ENCODE measurements around the gene ZMIZ1.

ZMIZ1 gene

GRCh38 chr10:79219322-79219957, 150.7 kb downstream of the ZMIZ1 start:
- DNase-seq: no peak

- no peak for DNase-seq
These were observed 151.5 kb downstream of the ZMIZ1 start for GRCh38 chr10:79220307-79220706.

- DNase-seq: no peak
These were observed 152.6 kb downstream of the ZMIZ1 start for GRCh38 chr10:79221110-79222051.

DNA sequence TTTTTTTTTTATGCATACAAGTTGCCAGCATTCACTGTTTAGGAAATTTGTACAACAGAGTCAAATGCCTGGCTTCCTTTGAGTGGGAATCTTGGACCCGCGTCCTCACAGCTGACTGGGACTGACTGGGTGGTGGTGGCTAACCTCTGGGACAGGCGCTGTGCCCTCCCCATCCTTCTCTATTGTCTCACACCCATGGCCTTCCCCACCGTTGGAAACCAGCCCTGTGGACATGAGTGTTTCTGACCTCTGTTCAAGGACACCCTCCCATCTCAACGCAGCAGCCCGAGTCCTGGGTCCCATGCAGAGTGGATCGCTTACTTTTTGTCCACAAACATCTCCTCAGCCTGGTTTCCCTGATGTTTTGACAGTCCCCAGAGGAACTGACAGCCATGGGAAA, 153.4 kb downstream of the ZMIZ1 start:
- no peak for DNase-seq

GRCh38 chr10:79223091-79224048, 154.6 kb downstream of the ZMIZ1 start:
- DNase-seq: no peak

DNA sequence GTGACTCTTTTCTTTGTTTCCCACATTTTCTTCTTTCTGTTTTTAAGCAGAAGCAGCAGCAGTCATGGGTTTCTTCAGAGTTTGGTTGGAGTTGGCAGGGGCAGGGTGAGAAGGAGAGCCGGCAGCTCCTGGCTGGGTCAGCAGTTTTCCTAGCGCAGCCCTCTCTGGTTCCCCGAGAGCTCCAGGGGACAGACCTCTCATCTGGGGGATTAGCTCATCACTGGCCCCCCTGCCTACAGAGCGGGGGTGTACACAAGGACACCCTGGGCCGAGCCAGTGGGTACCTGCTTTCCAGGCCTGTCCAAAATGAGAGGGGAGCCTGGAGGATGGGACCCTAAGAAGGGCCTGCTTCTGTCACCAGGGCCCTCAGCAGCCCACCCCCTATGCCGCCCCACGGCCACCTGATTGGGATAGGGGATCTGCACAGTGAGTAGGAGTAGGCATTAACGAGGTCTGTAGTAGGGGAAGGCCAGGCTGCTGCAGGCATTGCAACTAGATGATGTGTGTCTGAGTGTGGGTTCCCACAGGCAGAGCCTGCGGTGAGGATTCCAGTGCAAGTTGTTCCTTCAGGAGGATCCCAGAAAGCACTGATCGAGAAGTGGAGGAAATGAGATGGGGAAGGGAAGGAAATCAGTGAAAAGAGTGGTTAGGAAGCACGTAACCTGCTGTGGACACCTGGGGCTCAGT, 155.6 kb downstream of the ZMIZ1 start:
- no peak for DNase-seq

DNA sequence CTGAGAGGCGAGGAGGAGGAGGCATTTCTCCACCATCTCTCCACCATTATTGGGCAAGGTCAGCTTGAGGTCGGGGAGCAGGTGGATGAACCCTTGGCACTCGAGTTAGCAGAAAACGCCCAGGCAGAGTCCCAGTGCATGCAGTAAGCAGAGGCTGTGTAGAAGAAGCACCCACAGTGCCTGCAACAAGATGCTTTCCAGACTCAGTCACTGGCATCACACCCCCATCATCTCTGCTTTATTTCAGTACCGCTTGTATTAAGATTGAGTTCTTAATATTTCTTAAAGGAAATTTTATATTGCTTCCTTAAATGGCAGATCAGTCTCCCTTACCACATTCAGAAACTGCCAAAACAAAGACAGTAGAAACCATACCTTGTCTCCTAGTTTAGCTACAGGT, 156.2 kb downstream of the ZMIZ1 start:
- DNase-seq: no peak

DNA sequence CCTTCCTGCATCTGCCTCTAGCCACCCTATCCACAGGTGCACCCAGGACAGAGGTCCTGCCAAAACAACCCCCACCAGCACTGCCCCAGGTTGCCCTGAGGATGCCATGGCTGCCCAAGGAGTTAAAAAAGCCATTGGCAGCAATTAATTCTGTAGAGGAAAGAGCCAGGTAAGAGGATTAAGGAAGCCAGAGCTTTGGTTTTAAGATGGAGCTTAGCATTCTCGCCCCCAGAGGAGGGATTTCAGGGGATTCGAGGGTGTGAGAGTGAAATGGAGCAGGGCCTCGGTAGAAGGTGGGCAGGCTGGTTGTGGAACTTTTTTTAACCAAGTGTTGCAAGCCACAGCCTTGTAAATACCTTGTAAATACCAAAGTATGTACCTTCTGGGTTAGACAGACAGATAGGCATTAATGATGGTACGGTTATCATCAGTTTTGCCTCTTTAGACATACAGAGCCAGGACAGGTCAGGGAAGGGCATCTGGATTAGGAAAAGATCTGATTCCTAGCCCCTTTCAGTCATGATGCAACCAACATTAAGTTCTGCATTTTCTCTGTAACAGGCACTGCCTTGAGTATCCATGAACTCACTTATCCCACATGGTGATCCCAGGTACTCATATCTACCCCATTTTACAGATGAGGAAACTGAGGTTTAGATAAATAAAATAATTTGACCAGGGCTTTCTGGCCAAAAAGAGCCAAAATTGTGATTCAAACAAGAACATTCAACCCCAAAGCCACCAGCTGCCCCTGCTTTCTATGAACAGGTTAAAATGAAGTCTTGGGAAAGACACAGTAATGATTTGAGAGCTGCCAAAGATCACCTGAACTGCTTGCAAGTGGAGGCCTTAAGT, 157.9 kb downstream of the ZMIZ1 start:
- DNase-seq: no peak

DNA sequence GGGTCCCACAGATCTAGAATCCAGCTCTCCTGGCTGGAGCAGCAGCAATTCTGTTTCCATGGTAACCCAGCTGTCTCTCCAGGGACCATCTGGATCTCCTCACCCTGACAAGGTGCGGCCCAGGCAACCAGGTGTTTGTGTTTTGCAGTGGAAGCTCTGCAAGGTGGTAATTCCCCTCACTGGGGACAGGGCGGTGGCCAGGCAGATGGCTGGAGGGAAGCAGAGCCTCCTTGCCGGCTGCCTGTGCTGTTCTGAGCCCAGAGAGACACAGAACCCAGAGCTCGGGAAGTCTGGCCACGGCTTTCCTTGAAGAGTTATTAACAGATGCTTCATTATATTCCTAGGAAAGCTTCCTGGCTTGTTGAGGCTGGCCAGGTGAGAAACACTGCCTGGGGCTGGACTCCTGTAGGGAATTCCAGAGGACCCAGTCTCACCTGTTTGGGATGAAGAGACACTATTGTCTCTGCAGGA, 160.3 kb downstream of the ZMIZ1 start:
- no peak for DNase-seq

- no peak for DNase-seq
These were observed 161.1 kb downstream of the ZMIZ1 start for GRCh38 chr10:79229830-79230327.

DNA sequence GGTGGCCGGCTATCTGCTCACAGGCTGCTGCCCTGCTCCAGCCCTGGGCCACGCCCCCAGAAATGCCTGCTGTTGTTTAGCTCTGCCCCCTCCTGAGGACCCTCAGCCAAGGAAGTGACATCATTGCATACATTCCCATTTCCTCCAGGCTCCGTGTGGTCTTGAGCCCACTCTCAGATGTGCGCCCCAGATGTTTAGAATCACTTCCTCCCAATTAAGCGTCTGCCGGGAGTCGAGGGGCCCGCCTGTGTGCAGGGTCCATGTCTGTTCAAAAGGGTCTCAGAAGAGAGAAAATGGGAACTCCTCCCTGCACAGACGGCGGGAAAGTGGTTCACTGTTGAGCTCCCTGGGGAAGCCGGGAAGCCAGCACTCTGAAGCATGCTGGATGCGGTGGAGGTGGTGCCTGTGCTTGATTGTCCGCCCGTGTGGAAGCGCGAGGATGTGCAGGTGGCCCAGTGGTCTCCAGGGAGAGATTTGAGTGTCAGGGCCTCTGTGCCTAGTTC, 161.6 kb downstream of the ZMIZ1 start:
- DNase-seq: no peak

DNA sequence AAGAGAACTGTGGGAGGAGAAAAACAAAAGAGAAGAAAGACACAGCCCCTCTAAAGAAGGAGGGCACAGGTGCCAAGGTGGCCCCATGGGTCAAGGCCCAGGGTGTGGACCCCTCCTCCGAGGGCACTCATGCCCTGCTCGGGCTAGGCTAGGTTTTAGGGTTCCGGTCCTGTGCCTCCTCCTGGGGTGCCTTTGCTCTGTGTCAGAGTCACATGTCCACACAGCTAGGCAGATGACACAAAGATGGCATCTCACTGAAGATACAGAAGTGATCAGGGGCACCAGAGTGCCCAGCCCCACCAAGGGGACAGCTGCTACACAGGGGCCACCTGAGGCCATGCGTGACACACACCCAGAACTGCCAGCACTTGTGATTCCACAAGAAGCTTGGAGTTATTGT, 162.1 kb downstream of the ZMIZ1 start:
- no peak for DNase-seq

DNA sequence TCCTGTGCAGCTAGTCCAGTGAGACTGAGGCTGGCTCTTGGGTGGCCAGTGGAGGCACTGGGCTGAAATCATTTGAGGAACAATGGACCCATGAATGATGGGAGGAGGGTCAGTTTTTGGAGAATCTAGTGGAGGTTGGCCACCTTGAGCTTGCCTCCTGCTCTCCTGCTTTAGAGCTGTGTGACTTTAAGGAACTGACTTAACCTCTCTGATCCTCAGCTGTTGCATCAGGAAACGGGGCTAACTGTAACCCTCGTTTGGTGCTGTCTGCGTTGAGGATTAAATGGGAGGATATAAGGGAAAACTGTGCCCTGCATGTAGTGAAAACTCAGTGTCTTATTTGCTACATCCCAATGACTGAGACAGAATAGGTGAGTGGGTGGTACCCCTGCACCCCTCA, 163.1 kb downstream of the ZMIZ1 start:
- no peak for DNase-seq

GRCh38 chr10:79232864-79233263, 164.1 kb downstream of the ZMIZ1 start:
- no peak for DNase-seq

DNA sequence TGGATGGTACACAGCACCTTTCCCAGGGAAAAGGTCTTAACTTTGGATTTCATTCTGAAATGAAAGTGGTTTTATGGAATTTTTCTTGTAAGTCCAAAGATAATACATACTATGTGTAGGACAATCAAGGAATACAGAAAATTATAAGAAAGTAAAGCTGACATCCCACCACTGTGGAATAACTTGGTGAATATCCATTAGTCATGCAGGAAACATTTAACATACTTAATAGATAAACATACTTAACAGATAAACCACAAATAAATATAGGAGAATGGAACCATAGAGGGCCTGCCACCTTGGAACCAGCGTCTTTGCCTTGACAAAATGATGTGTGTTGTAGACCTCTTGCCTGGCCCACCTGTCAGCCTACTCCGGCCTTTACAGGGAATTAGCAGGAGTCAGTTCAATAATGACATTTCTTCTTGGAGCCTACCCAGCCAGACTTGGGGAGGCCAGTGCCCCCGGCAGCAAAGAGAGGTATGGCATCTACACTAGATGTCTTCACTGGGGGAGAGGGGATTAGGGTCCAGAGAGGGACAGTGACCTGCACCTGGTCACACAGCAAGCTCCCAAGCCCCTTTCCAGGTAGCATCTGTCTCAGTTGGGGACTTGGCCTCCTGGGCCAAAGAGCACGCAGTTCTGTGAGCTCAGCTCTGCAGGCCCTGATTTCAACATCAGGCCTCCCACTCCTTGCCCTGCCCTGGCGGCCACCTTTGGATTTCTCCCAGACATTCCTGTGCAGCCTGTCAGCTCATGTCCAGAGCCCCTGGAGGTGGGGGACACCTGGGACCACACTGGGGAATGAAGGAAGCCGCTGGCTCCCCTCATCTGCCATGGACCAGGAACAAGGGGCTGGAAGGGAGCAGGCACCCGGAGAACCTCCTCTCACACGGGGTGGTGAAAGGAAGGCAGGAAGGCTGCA, 165.9 kb downstream of the ZMIZ1 start:
- no peak for DNase-seq

DNA sequence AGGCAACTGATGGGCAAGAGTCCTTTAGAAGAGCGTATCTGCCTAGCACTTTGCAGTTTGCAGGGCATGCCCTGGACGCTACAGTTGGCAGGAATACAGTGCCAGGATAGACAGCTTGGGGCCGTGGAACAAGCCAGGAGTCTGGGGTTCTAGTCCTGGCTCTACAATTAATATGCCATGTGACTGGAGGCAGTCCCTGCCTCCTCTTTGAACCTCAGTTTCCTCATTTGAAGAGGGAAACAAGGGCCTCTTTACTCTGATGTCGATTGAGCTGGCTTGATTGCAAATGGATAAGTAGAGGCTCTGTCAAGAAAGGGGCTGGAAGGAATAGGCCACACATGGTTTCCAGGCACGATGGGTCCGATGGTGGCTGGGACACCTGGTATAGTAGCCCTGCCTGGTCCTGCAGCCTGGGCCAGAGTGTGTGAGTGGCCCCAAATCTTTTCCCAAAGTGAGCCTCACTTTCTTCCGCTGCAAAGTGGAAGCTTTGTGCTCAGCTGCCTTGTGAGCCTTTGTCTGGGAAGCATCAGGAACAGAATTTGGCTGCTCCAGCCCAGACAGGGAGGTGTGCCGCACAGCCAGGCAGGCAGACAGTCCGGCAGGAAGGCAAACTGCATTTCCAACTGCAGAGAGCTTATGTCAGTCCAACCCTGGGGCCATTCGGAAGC, 167.1 kb downstream of the ZMIZ1 start:
- no peak for DNase-seq

GRCh38 chr10:79236433-79236765, 167.6 kb downstream of the ZMIZ1 start:
- no peak for DNase-seq

DNA sequence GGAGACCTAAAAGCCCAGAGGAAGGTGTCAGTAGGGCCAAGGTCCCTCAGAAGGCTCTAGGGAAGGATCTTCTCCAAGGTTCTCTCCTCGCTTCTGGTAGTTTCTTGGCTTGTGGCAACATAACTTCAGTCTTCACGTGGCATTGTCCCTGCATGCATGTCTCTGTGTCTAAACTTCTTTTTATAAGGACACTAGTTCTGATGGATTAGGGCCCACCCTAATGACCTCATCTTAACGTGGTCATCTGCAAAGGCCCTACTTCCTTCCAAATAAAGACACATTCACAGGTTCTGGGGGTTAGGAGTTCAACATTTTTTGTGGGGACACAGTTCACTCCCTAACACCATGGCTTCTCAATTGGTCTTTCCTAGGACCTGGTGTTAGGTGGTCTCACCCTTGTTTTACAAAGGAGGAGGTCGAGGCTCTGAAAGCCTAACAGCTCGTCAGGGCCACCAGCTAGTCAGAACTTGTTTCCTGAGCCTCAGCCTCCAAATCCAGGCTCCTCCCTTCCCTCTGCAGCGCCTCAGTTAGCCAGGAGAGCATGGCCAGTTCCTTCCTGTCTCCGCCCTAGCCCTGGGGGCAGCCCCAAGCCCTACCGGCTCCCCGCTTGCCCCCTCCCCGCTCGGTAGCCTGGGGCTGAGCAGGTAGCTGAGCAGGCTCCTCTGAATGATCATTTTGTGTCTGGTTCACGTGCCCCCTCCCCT, 168.8 kb downstream of the ZMIZ1 start:
- no peak for DNase-seq

- DNase-seq: no peak
These were observed 169.4 kb downstream of the ZMIZ1 start for GRCh38 chr10:79238158-79238520.

All from GF-D8 (cell line).